Measurements from ENCODE around the gene CACNA1A. TPM values are rescaled to one million over a fixed set of nuclear protein-coding genes. Genes with fewer than 3 reads are reported as not detected.

CACNA1A gene
- total and polyA plus RNA-seq, 2 of the 13 experiments (the other 11 are each of a cell fraction or from before 2014, with no cell fraction given), result not detected

- TF ChIP-seq TAF15 (IDR thresholded peaks at IDR 0.05; ENCODE audit: low read depth, low read length, poor library complexity, severe bottlenecking) (no peak), TOE1 (CRISPR knock-in tag; IDR thresholded peaks at IDR 0.05) (no peak), NRL (CRISPR knock-in tag; IDR thresholded peaks at IDR 0.05; ENCODE audit: borderline replicate concordance) (no peak), DZIP1 (CRISPR knock-in tag; IDR thresholded peaks at IDR 0.05) (no peak), ZNF253 (CRISPR knock-in tag; IDR thresholded peaks at IDR 0.05; ENCODE audit: borderline replicate concordance) (no peak), SCMH1 (CRISPR knock-in tag; IDR thresholded peaks at IDR 0.05; ENCODE audit: borderline replicate concordance) (no peak), ZFP41 (CRISPR knock-in tag; IDR thresholded peaks at IDR 0.05; ENCODE audit: borderline replicate concordance) (no peak), ZNF264 (CRISPR knock-in tag; IDR thresholded peaks at IDR 0.05) (no peak)
Measured at GRCh38 chr19:13476071-13476470, 30.2 kb downstream of the CACNA1A start (continued).

- in situ Hi-C loops (cut with HindIII; ENCODE audit: extremely low pct_ligation_motif_present, low pct_unique_long_range_greater_than_20kb) (no loop called here), intact Hi-C loops (cut with micrococcal nuclease; ENCODE audit: unreplicated experiment) (no loop called here)
- Histone ChIP-seq H4K20me1 (ENCODE audit: insufficient read depth, low read length) (no peaks in the 10 kb centered on the region), H3K27ac (ENCODE audit: extremely low read length, insufficient read depth, low read length) (no peak overlapping the region), H3K4me3 (replicated peaks in 1 of 3; ENCODE audit: insufficient read depth in 1 of 3, low read depth in 2 of 3, low read length in 3 of 3) (no peak overlapping the region), H3K79me2 (ENCODE audit: insufficient read depth, low read length) (no peaks in the 10 kb centered on the region), H3K4me2 (ENCODE audit: low read depth, low read length) (no peak overlapping the region), H3K36me3 (replicated peaks in 1 of 2; ENCODE audit: control insufficient read depth in 1 of 2, insufficient read depth in 2 of 2, low read length in 2 of 2) (no peaks in the 10 kb centered on the region), H3K4me1 (ENCODE audit: insufficient read depth, low read length) (no peaks in the 10 kb centered on the region), H3K9ac (ENCODE audit: insufficient read depth, low read depth, low read length) (no peak overlapping the region), H3K27me3 (ENCODE audit: control insufficient read depth in 1 of 2, insufficient read depth in 2 of 2, low read length in 2 of 2) (no peaks in the 10 kb centered on the region), H2AFZ (ENCODE audit: low read length) (no peak overlapping the region), H3K9me3 (ENCODE audit: low read length) (peaks cover 24% of the 10 kb centered on the region)
- no peak for DNase-seq (ENCODE audit: low spot score)
- CTCF ChIA-PET (ENCODE audit: low intra/inter-chr PET ratio, low total read pairs), result no interaction called here
- no peak for ATAC-seq
- POLR2A ChIA-PET, result no interaction called here
- TF ChIP-seq ZNF12 (CRISPR knock-in tag; IDR thresholded peaks at IDR 0.05), result peak; percentile 75
- no peak for TF ChIP-seq IRF1 (CRISPR knock-in tag; IDR thresholded peaks at IDR 0.05; ENCODE audit: low read depth)
- FAIRE-seq, result no peak
- no TSS peak for BruUV-seq (replicated peaks)
Measured at GRCh38 chr19:13475044-13475443, 31.2 kb downstream of the CACNA1A start.

Data from HepG2 (cell line).